DMS114 treated with DMSO at 0.1 percent for 48 hours (cell line): ENCODE data around the gene MAP7.
A peak's percentile ranks its signal among the peaks of the same experiment; 100 is the strongest.

ENCODE experiments used
- DNase-seq: peaks from one replicate; lab custom pipeline; 2025; ENCODE audit not compliant: unreplicated experiment; lab: John Stamatoyannopoulos, UW

Gene MAP7

GRCh38 chr6:136343275-136343674, 206.9 kb downstream of the MAP7 start:
- DNase-seq: no peak

GRCh38 chr6:136341967-136342366, 208.3 kb downstream of the MAP7 start:
- DNase-seq: no peak

- DNase-seq: no peak
Measured at GRCh38 chr6:136341367-136341766, 208.9 kb downstream of the MAP7 start.

- no peak for DNase-seq
Measured at GRCh38 chr6:136338486-136338885, 211.7 kb downstream of the MAP7 start.

GRCh38 chr6:136337606-136338005, 212.6 kb downstream of the MAP7 start:
- no peak for DNase-seq

- no peak for DNase-seq
Measured at GRCh38 chr6:136337121-136337520, 213.1 kb downstream of the MAP7 start.

- no peak for DNase-seq
Measured at GRCh38 chr6:136335736-136336363, 214.4 kb downstream of the MAP7 start.

- DNase-seq: no peak
Measured at GRCh38 chr6:136334853-136335252, 215.4 kb downstream of the MAP7 start.

GRCh38 chr6:136334465-136334846, 215.8 kb downstream of the MAP7 start:
- no peak for DNase-seq

GRCh38 chr6:136333824-136334464, 216.3 kb downstream of the MAP7 start:
- no peak for DNase-seq

GRCh38 chr6:136331461-136331860, 218.8 kb downstream of the MAP7 start:
- no peak for DNase-seq

- DNase-seq: no peak
Measured at GRCh38 chr6:136330634-136331033, 219.6 kb downstream of the MAP7 start.

GRCh38 chr6:136326038-136326553, 224.1 kb downstream of the MAP7 start:
- no peak for DNase-seq

- no peak for DNase-seq
Measured at GRCh38 chr6:136324686-136325380, 225.4 kb downstream of the MAP7 start.

- DNase-seq: no peak
Measured at GRCh38 chr6:136323431-136324112, 226.7 kb downstream of the MAP7 start.

- no peak for DNase-seq
Measured at GRCh38 chr6:136319732-136320131, 230.5 kb downstream of the MAP7 start.

- DNase-seq: no peak
Measured at GRCh38 chr6:136318676-136319075, 231.5 kb downstream of the MAP7 start.

GRCh38 chr6:136317971-136318370, 232.3 kb downstream of the MAP7 start:
- no peak for DNase-seq

- peak; percentile 19 for DNase-seq
Measured at GRCh38 chr6:136317021-136317694, 233.1 kb downstream of the MAP7 start.

GRCh38 chr6:136315594-136315993, 234.6 kb downstream of the MAP7 start:
- no peak for DNase-seq

- no peak for DNase-seq
Measured at GRCh38 chr6:136312975-136313374, 237.2 kb downstream of the MAP7 start.
